Esophagus squamous epithelium (tissue), 5 donors: ENCODE measurements around the gene PTPN21. TPM values are rescaled to one million over a fixed set of nuclear protein-coding genes. Genes with fewer than 3 reads are reported as not detected.

Experiments
- DNase-seq: peaks from one replicate; lab custom pipeline; 2025; lab: John Stamatoyannopoulos, UW
- H3K27ac ChIP-seq, 4 donors: fragments of 200-600 bp; sonication (generic); one replicate each; pipeline ENCODE4 v1.5.1; 2016 to 2019; ENCODE audit warnings: mild to moderate bottlenecking in 1 of 4
- H3K27me3 ChIP-seq, 4 donors: fragments of 200-600 bp; sonication (generic); 1 replicate in 3 of 4; 2 replicates in 1 of 4; pipeline versions ENCODE4 v1.5.1 to v1.6.0; 2017 to 2021; ENCODE audit warnings: antibody characterized with exemption in 1 of 4
- H3K36me3 ChIP-seq, 3 donors: fragments of 200-600 bp; sonication (generic); one replicate each; pipeline ENCODE4 v1.5.1; 2016 to 2019
- H3K4me1 ChIP-seq, 3 donors: fragments of 200-600 bp; sonication (generic); one replicate each; pipeline ENCODE4 v1.5.1; 2017 to 2019
- H3K4me3 ChIP-seq, 4 donors: fragments of 200-600 bp; sonication (generic); 1 replicate in 3 of 4; 2 replicates in 1 of 4; pipeline ENCODE4 v1.5.1; 2016 to 2019; ENCODE audit warnings: mild to moderate bottlenecking in 2 of 4, moderate library complexity in 1 of 4
- H3K9me3 ChIP-seq, 3 donors: fragments of 200-600 bp; sonication (generic); one replicate each; pipeline ENCODE4 v1.5.1; 2016 to 2019
- POLR2A ChIP-seq, 4 donors: fragments of 450-650 bp; IDR thresholded peaks; one replicate each; pipeline ENCODE4 v1.6.1; 2017; ENCODE audit warnings: antibody characterized with exemption in 4 of 4, mild to moderate bottlenecking in 4 of 4, moderate library complexity in 3 of 4
- WGBS, 2 donors: methylation state at CpG; one replicate each; pipeline ENCODE4 v1.1.5; 2018; 5-methylcytosine and 5-hydroxymethylcytosine counted together
- intact Hi-C: fragments of 100-400 bp; cut with DNase I; formaldehyde crosslinking; loops from one replicate; pipeline ENCODE4 v1.15.0; 2022
- total RNA-seq, 4 donors: library from RNA; depleted of rRNA; stranded (reverse); fragments of >200 nt; gene quantifications; one replicate each; pipeline ENCODE4 v1.1.0, GENCODE V29; 2016
- TF ChIP-seq, protein P1 (sequence below), 6 experiments: fragments of 450-650 bp in 4 of 6; fragments of 200-600 bp in 2 of 6; sonication (generic) in 2 of 6; IDR thresholded peaks; one replicate each; pipeline ENCODE4 v1.5.1; 2016 to 2019; ENCODE audit warnings: antibody characterized with exemption in 6 of 6, mild to moderate bottlenecking in 4 of 6, moderate library complexity in 4 of 6
- donor health status: DM: yes; HTN: yes; CAD: no.

Gene PTPN21
- total RNA-seq, 4 donors from 2014 or later: 4.7 to 14.5 (median 6.1) TPM

DNA sequence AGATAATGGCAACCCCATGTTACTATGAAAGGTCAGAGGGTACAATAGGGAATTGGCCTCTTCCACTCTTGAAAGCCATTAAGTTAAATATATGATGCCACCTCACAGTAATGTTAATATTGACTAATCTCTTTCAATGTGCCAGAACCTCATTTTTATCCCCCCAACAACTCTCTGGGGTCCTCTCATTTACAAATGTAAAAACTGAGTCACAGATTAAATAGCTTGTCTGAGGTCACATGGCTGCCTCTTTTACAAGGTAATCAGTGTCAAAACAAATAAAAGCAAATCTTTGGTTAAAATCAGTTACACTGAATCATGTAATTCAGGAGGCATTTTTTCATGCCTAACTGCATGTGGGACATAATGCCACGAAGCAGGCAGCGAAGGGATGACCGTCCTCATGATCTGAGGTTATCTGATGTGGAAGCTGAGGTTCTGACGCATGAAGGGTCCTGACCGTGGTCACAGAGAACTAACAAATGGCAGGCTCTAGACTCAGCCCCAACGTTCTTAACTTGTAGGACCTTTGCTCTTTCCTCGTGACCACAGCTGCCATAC lies 78.5 kb downstream of the PTPN21 start:
- peaks cover 14 to 94% (median 17%) of the 10 kb centered on the region in 3 donors for H3K36me3 ChIP-seq
- intact Hi-C loops: no loop called here
- no peak for DNase-seq
- H3K4me3 ChIP-seq: no peak overlapping the region
- WGBS, 2 donors: 86 to 89% methylated on average over 7 of the region's 7 CpGs
- H3K27me3 ChIP-seq: no peaks in the 10 kb centered on the region
- H3K27ac ChIP-seq: no peak overlapping the region
- no peaks in the 10 kb centered on the region for H3K4me1 ChIP-seq
- TF ChIP-seq, protein P1, sequence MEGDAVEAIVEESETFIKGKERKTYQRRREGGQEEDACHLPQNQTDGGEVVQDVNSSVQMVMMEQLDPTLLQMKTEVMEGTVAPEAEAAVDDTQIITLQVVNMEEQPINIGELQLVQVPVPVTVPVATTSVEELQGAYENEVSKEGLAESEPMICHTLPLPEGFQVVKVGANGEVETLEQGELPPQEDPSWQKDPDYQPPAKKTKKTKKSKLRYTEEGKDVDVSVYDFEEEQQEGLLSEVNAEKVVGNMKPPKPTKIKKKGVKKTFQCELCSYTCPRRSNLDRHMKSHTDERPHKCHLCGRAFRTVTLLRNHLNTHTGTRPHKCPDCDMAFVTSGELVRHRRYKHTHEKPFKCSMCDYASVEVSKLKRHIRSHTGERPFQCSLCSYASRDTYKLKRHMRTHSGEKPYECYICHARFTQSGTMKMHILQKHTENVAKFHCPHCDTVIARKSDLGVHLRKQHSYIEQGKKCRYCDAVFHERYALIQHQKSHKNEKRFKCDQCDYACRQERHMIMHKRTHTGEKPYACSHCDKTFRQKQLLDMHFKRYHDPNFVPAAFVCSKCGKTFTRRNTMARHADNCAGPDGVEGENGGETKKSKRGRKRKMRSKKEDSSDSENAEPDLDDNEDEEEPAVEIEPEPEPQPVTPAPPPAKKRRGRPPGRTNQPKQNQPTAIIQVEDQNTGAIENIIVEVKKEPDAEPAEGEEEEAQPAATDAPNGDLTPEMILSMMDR (IDR thresholded peaks at IDR 0.05): no peak
- no peak for TF ChIP-seq POLR2A (IDR thresholded peaks at IDR 0.05)
- no peaks in the 10 kb centered on the region for H3K9me3 ChIP-seq

DNA sequence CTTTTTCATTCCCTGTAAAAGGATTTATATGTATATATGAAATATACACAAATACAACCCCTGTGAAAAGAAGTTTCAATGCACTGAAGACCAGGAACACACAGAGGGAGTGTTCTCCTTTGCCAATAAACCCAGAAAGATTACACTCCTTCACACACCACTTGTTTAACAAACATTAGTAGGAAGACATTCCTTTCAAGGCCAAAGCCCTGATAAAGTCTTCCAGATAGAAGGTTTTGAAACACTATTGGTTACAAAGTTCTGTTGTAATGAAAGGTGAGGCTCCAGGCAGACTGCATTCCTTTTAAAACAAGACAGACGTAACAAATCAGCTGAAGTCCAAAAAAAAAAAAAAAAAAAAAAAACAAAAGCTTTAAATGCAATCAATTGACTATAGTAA lies 81.0 kb downstream of the PTPN21 start:
- H3K27me3 ChIP-seq: no peaks in the 10 kb centered on the region
- TF ChIP-seq, protein P1 (IDR thresholded peaks at IDR 0.05): no peak
- no peak for TF ChIP-seq POLR2A (IDR thresholded peaks at IDR 0.05)
- peaks cover 2 to 97% (median 6%) of the 10 kb centered on the region in 3 donors for H3K36me3 ChIP-seq
- no peaks in the 10 kb centered on the region for H3K9me3 ChIP-seq
- no peaks in the 10 kb centered on the region for H3K4me1 ChIP-seq
- H3K4me3 ChIP-seq: no peak overlapping the region
- 75 to 77% methylated on average over 1 of the region's 1 CpG for WGBS, 2 donors
- DNase-seq: no peak
- intact Hi-C loops: no loop called here
- H3K27ac ChIP-seq: no peak overlapping the region

DNA sequence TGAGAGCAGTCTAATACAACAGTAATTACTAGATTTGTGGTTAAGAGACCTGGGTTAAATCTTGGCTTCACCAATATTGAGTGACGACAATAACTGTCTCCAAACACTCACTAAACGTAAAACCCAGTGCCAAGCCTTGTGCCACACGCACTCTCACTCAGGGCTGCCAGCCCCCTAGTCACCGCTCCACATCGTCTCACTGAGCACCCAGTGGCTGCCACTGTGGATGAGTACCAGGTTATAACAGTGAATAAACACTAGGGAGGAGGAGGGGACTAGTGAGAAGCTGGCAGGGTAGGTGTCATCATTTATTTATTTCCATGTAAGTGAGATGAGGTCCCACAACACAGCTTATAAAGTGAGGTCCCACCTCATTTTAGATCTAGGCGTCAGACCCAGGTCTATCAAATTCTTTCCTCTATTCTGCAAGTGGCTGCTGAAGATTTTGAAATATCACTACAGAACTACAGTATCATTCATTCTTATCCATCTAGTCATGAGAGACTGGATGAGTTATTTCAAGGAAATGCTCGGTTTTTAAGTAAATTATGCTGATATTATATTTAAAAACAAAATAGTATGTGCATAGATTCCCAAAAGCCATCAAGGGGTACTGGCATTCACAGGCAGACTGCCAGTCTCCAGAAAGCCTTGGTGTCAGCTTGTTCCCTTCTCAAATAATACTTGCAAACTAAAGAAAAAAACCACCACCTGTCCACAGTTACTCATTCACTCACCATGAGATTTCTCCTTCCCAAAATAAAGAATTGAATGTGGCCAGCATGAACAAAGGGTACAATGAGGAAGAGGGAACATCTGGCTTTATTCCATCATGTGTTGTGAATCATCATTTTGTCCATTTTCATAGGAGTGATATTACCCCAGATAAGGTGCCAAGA lies 84.0 kb downstream of the PTPN21 start:
- H3K4me1 ChIP-seq: peaks cover 0 to 4% (median 0%) of the 10 kb centered on the region in 3 donors
- TF ChIP-seq POLR2A (IDR thresholded peaks at IDR 0.05): no peak
- TF ChIP-seq, protein P1 (IDR thresholded peaks at IDR 0.05): no peak
- H3K36me3 ChIP-seq: peaks cover 0 to 97% (median 3%) of the 10 kb centered on the region in 3 donors
- H3K4me3 ChIP-seq: no peak overlapping the region
- 86 to 87% methylated on average over 6 to 7 of the region's 7 CpGs for WGBS, 2 donors
- intact Hi-C loops: no loop called here
- no peaks in the 10 kb centered on the region for H3K9me3 ChIP-seq
- no peaks in the 10 kb centered on the region for H3K27me3 ChIP-seq
- H3K27ac ChIP-seq: no peak overlapping the region
- DNase-seq: no peak

DNA sequence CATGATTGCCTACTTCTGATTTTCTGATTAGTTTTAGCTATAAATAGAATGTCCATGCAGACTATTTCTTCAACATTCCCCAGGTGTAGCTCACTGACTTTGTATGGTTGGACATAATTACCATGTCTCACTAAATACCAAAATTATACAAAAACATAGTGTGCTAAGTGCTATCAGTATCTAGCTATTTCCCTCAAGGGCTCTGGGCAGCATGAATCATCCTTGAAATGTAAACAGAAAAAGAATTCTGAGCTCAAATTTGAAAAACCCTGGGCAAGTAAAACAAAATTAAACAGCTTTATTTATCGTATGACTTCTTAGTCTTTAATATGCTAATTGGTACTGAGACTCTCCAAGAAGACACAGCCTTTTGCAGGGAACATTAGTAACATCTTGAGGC lies 86.4 kb downstream of the PTPN21 start:
- no peak overlapping the region for H3K4me3 ChIP-seq
- no peak for DNase-seq
- peaks cover 0 to 4% (median 0%) of the 10 kb centered on the region in 3 donors for H3K4me1 ChIP-seq
- no peaks in the 10 kb centered on the region for H3K9me3 ChIP-seq
- no peaks in the 10 kb centered on the region for H3K27me3 ChIP-seq
- intact Hi-C loops: no loop called here
- peaks cover 0 to 98% (median 3%) of the 10 kb centered on the region in 3 donors for H3K36me3 ChIP-seq
- TF ChIP-seq, protein P1 (IDR thresholded peaks at IDR 0.05): no peak
- TF ChIP-seq POLR2A (IDR thresholded peaks at IDR 0.05): no peak
- H3K27ac ChIP-seq: no peak overlapping the region
- WGBS, 2 donors: 33 to 41% methylated on average over 1 of the region's 1 CpG

DNA sequence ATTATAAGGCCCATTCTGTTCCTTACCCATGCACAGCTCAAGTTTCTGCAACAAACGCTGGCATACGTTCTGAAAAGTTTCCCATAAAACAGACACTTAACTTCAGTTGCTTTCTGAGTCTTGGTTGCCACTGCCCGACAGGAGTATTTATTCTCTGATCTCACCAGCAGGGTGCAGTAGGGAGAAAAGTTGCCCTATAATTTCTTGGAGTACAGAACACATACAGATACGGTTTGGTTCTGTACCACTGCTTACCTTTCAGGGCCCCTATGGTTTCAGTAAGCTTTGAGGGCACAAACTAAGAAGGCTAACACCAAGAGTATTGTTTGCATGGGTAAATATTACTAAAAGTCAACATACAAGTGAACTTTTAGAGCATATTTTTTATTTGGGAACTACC lies 91.5 kb downstream of the PTPN21 start:
- TF ChIP-seq, protein P1 (IDR thresholded peaks at IDR 0.05): peak in 2 of 6 experiments; percentile 23 to 48
- TF ChIP-seq POLR2A (IDR thresholded peaks at IDR 0.05): no peak
- 75 to 90% methylated on average over 4 of the region's 4 CpGs for WGBS, 2 donors
- no peaks in the 10 kb centered on the region for H3K4me1 ChIP-seq
- H3K9me3 ChIP-seq: peaks cover 0 to 8% (median 0%) of the 10 kb centered on the region in 3 donors
- H3K4me3 ChIP-seq: no peak overlapping the region
- no peak overlapping the region for H3K27ac ChIP-seq
- no peak for DNase-seq
- H3K36me3 ChIP-seq: peaks cover 0 to 79% (median 0%) of the 10 kb centered on the region in 3 donors
- H3K27me3 ChIP-seq: no peaks in the 10 kb centered on the region
- intact Hi-C loops: no loop called here
